Omental fat pad (tissue), 4 donors: Measurements from ENCODE around the gene PTPRO. TPM values are rescaled to one million over a fixed set of nuclear protein-coding genes. Genes with fewer than 3 reads are reported as not detected.

Experiments
- ATAC-seq: fragments of 150-250 bp; one replicate; pipeline ENCODE4 v1.9.1; 2016; ENCODE audit warnings: mild to moderate bottlenecking, moderate library complexity; ENCODE audit not compliant: low FRiP score
- DNase-seq: peaks from one replicate; pipeline ENCODE4 v3.0.0-alpha.2; 2019; ENCODE audit warnings: low spot score
- CTCF ChIP-seq, 3 donors: fragments of 450-650 bp; IDR thresholded peaks; one replicate each; pipeline ENCODE4 v1.5.1; 2016 to 2017; ENCODE audit warnings: antibody characterized with exemption in 3 of 3, mild to moderate bottlenecking in 3 of 3, moderate library complexity in 2 of 3
- total RNA-seq, 4 donors: library from RNA; depleted of rRNA; stranded (reverse); fragments of >200 nt; gene quantifications; one replicate each; pipeline ENCODE4 v1.1.0, GENCODE V29; 2016

The PTPRO gene
- total RNA-seq, 4 donors from 2014 or later, result 2.1 to 12.5 (median 5.7) TPM

DNA sequence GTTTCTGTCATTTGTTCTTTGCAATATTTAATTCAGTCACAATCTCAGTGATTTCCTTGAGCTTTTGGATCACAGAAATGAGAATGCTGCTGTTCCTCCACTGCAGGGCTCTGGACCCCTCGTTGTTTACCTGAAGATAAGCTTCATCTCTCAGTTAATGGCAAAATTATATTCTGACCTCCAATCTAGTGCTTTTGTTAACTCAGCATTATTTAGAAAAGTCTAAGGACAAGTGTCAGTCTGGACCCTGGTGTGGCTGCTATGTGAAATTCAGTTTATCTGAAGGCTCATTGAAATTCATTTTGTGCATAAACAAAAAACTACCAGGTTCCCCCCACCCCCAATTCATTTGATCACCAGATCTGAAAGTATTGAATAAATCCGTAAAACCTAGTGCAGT lies 84.7 kb downstream of the PTPRO start:
- DNase-seq, result no peak
- ATAC-seq, result no peak

GRCh38 chr12:15411842-15412241 lies 89.5 kb downstream of the PTPRO start:
- ATAC-seq, result no peak
- TF ChIP-seq CTCF (IDR thresholded peaks at IDR 0.05), result no peak

More for the DNA sequence above, 84.7 kb downstream of the PTPRO start:
- TF ChIP-seq CTCF (IDR thresholded peaks at IDR 0.05), result no peak

DNA sequence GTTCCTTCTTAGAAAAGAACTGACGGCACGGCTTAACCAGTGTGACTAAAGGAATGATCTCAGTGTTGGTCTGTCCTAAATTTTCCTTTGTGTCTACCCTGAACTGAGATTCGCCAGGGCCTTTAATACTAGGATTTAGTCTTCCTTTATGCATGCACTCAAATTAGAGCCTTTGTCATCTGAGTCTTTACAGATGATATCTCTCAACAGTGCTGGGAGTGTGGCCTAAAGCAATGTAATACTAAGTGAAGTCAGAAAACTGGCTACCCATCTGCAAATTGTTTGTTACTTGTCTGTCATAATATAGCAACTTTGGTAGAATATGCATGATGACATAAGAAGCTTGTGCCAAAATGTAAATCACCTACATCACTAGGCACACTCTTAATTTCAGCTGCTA lies 95.4 kb downstream of the PTPRO start:
- ATAC-seq (no peak), DNase-seq (no peak)
- no peak for TF ChIP-seq CTCF (IDR thresholded peaks at IDR 0.05)

More at GRCh38 chr12:15411842-15412241, 89.5 kb downstream of the PTPRO start:
- no peak for DNase-seq

- ATAC-seq, result no peak
- no peak for TF ChIP-seq CTCF (IDR thresholded peaks at IDR 0.05)
These were observed 101.3 kb downstream of the PTPRO start for GRCh38 chr12:15423629-15424028.

DNA sequence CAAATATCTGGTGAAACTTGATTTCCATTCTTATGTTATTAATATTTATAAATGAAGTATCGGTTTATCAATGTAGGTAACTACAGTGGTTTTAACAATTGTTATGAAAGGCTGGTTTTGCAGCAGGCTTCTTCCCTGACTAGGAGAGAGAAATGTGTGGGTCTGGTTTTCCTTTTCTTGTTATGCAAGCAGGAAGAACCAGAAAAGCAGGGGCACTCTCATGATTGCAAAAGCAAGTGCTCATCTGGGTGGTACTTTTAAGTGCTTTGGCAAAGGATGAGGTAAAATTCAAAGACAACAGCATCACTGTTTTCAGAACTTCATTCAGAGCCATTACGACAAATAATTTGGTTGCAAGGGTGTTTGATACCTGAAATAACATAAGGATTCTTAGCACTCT lies 105.6 kb downstream of the PTPRO start:
- no peak for TF ChIP-seq CTCF (IDR thresholded peaks at IDR 0.05)
- ATAC-seq (no peak), DNase-seq (no peak)

More at GRCh38 chr12:15423629-15424028, 101.3 kb downstream of the PTPRO start:
- no peak for DNase-seq

DNA sequence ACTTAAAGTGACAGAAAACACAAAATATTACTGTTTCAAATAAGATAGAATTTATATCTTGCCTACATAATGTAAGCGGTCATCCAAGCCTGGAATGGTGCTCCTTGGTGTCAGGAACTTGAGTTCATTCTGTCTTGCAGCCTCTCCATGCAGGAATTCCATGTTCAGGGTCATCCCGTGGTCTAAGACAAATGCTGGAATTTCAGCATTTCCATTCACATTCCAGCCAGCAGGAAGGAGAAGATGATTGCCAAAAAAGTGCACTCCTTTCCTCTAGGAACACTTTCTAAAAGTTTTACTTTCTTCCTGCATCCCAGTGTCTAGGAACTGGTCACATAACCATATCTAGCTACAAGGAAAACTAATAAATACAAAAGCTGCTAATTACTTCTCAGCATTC lies 106.3 kb downstream of the PTPRO start:
- ATAC-seq (no peak), DNase-seq (no peak)
- TF ChIP-seq CTCF (IDR thresholded peaks at IDR 0.05), result no peak

DNA sequence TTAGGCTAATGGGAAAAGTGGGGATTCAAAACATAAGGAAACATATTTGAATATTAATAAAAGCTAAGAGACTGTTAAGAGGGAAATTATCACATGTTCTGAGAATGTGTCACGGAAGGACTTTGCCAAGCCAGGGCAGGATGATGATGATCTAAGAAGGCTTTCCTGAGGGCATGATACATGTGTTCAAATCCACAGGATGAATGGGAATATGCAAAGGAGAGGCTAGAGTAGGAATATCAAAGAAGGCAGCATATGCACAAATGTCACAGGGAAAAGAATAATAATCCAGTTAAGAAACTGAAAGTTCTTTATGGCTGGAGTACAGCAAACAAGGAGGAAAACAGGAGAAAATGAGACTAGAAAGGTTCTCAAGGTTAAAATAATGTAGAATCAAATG lies 107.0 kb downstream of the PTPRO start:
- DNase-seq (no peak), ATAC-seq (no peak)

More for the DNA sequence above, 107.0 kb downstream of the PTPRO start:
- TF ChIP-seq CTCF (IDR thresholded peaks at IDR 0.05), result no peak
